Mesothelial cell of epicardium (in vitro differentiated cells): ENCODE results near the gene GABRA4. TPM values are rescaled to one million over a fixed set of nuclear protein-coding genes. Genes with fewer than 3 reads are reported as not detected.

Experiments used
- DNase-seq, 2 experiments: peaks; one replicate each; pipeline ENCODE4 v3.0.0; 2021; ENCODE audit warnings: low spot score in 2 of 2; ENCODE audit not compliant: unreplicated experiment in 2 of 2
- H3K27ac Mint-ChIP-seq: 2 replicates; pipeline ENCODE4 v1.8.0; 2021; ENCODE audit warnings: mixed read lengths
- H3K27me3 Mint-ChIP-seq: 2 replicates; pipeline ENCODE4 v1.8.0; 2021; ENCODE audit warnings: low read depth, mixed read lengths
- H3K36me3 Mint-ChIP-seq: 2 replicates; pipeline ENCODE4 v1.8.0; 2021; ENCODE audit warnings: mixed read lengths
- H3K4me1 Mint-ChIP-seq: 2 replicates; pipeline ENCODE4 v1.8.0; 2021; ENCODE audit warnings: mixed read lengths
- H3K4me3 Mint-ChIP-seq: 2 replicates; pipeline ENCODE4 v1.8.0; 2021; ENCODE audit warnings: mild to moderate bottlenecking, moderate library complexity, mixed read lengths
- H3K9me3 Mint-ChIP-seq: 2 replicates; pipeline ENCODE4 v1.8.0; 2021; ENCODE audit warnings: mixed read lengths
- total RNA-seq: library from RNA; stranded (reverse); gene quantifications from 3 replicates; pipeline ENCODE4 v1.2.1, GENCODE V29; 2021
- TF ChIP-seq, protein P1 (sequence below): fragments of 200-600 bp; sonication (generic); IDR thresholded peaks from one replicate; pipeline ENCODE4 v1.5.0; 2021; ENCODE audit warnings: antibody characterized with exemption; ENCODE audit not compliant: unreplicated experiment

Gene GABRA4
- total RNA-seq, 1 donor from 2014 or later, result not detected

DNA sequence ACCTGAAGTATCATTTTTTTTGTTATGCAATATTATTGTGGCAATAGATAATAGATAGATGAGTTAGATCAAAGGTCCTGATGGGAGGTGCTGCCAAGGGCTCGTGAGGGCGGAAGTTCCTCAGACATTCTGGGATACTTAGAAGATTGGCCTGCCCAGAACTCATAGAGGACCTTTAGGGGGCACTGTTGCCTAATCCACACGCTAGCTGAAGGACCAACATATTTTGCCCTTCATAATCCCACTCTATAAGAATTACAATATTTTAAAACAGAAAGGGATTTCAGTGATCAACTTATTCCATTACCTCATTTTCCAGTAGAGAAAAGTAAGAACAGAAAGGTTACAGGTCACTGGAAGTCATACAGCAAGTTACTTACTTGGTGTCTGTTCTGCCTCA, 61.4 kb downstream of the GABRA4 start:
- TF ChIP-seq, protein P1, sequence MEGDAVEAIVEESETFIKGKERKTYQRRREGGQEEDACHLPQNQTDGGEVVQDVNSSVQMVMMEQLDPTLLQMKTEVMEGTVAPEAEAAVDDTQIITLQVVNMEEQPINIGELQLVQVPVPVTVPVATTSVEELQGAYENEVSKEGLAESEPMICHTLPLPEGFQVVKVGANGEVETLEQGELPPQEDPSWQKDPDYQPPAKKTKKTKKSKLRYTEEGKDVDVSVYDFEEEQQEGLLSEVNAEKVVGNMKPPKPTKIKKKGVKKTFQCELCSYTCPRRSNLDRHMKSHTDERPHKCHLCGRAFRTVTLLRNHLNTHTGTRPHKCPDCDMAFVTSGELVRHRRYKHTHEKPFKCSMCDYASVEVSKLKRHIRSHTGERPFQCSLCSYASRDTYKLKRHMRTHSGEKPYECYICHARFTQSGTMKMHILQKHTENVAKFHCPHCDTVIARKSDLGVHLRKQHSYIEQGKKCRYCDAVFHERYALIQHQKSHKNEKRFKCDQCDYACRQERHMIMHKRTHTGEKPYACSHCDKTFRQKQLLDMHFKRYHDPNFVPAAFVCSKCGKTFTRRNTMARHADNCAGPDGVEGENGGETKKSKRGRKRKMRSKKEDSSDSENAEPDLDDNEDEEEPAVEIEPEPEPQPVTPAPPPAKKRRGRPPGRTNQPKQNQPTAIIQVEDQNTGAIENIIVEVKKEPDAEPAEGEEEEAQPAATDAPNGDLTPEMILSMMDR, result no peak
- Mint-ChIP-seq H3K4me1 (peaks cover 6% of the 10 kb centered on the region), H3K27ac (no peak overlapping the region), H3K4me3 (no peak overlapping the region), H3K9me3 (no peaks in the 10 kb centered on the region), H3K36me3 (no peaks in the 10 kb centered on the region), H3K27me3 (peaks cover 15% of the 10 kb centered on the region)
- DNase-seq, result no peak

DNA sequence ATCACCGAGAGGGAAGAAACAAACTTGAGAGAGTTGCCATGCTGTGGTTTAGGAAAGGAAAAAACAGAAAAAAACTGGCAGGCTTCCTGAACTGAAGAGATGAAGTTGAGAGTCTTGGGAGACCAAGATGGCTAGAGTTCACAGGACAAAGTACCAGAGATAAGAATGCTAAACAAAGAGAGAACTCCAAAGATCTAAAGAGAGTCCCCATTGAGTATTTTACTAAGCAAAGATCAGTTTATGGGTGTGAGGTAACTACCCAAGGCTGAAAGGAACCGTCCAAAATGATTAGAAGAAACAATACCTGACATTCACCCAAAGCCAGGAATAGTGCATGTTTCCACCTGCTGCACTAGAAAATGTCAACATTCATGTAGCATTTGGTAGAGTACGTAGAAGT, 62.5 kb downstream of the GABRA4 start:
- H3K9me3 Mint-ChIP-seq, result no peaks in the 10 kb centered on the region
- no peaks in the 10 kb centered on the region for H3K36me3 Mint-ChIP-seq
- H3K4me1 Mint-ChIP-seq, result peaks cover 12% of the 10 kb centered on the region
- TF ChIP-seq, protein P1, result no peak
- no peak overlapping the region for H3K4me3 Mint-ChIP-seq
- H3K27ac Mint-ChIP-seq, result no peak overlapping the region
- DNase-seq, result no peak
- peaks cover 18% of the 10 kb centered on the region for H3K27me3 Mint-ChIP-seq

DNA sequence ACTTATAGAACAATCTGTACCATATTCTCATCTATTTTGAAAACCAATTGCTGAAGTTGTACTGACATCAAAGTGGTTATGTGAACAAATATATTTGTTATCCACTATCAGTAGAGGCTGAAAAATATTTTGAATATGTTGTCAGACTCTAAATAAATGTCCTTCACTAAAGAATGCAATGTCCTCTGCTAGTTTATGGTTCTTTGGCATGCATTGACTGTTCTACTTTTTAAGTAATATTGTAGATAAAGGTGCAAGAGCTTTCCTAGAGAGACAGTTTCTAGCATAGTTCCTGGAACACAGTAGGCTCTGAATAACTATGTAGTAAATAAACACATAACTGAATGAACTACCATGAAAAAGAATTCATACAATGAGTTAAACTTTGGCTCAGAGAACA, 66.2 kb downstream of the GABRA4 start:
- peak overlapping the region; percentile 2 for H3K27ac Mint-ChIP-seq
- no peak for DNase-seq
- H3K9me3 Mint-ChIP-seq, result no peaks in the 10 kb centered on the region
- TF ChIP-seq, protein P1, result no peak
- peaks cover 12% of the 10 kb centered on the region for H3K4me1 Mint-ChIP-seq
- peaks cover 25% of the 10 kb centered on the region for H3K27me3 Mint-ChIP-seq
- H3K36me3 Mint-ChIP-seq, result no peaks in the 10 kb centered on the region
- H3K4me3 Mint-ChIP-seq, result no peak overlapping the region

DNA sequence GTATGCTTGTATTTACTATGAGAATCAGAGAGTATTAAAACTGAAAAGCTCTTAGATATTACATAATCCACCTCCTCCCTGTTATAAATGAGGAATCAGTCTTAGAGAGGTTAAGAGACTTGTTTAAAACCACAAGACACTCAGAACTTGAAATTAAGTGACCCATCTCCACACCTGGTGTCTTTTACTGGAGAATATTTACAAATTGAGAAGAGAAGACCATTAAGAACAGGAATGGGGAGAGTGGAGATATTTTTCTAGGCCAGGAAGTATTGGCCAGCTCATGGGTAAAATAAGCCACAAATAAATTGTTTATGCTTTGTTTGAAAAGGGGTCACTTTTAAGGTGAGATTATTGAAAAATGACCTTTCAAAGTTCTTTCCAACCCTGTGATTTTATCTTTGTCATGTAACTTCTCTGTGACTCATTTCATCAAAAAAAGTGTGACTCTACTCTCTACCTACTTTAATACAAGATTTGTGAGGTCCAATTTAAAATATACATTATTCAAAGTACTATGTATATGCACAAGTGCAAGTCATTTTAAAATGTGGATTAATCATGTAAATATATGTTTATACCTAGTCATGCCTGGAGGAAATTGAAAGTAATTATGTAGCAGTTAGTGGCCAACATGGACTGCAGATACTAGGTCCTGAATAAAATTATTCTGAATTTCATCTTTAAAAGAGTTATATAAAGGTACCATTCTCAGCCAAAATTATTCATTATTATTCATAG, 68.4 kb downstream of the GABRA4 start:
- no peak overlapping the region for H3K4me3 Mint-ChIP-seq
- TF ChIP-seq, protein P1, result no peak
- H3K36me3 Mint-ChIP-seq, result no peaks in the 10 kb centered on the region
- peaks cover 20% of the 10 kb centered on the region for H3K27me3 Mint-ChIP-seq
- no peak for DNase-seq
- no peaks in the 10 kb centered on the region for H3K9me3 Mint-ChIP-seq
- H3K27ac Mint-ChIP-seq, result no peak overlapping the region
- peaks cover 12% of the 10 kb centered on the region for H3K4me1 Mint-ChIP-seq

DNA sequence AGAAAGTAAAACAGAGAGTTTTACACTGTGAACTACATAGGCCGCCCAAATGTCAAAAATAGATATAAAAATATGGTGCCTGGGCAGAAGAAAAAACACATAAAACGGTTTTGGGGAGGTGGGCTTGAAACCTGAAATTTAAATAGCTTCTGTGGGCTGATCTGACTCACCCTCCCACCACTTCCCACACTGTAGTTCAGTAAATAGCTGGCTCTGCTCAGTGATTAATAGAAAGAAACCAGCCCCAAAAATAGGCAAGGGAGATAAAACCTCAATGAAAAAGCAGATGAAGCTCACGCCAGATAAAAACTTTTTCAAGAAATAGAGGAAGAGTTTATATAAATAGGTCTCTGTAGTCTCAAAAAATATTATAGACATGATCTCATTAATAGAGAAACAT, 71.2 kb downstream of the GABRA4 start:
- H3K4me3 Mint-ChIP-seq, result no peak overlapping the region
- TF ChIP-seq, protein P1, result no peak

More for the DNA sequence above, 71.2 kb downstream of the GABRA4 start:
- DNase-seq, result no peak
- no peak overlapping the region for H3K27ac Mint-ChIP-seq
- no peaks in the 10 kb centered on the region for H3K36me3 Mint-ChIP-seq
- H3K27me3 Mint-ChIP-seq, result peaks cover 13% of the 10 kb centered on the region
- no peaks in the 10 kb centered on the region for H3K9me3 Mint-ChIP-seq
- peaks cover 11% of the 10 kb centered on the region for H3K4me1 Mint-ChIP-seq
